HepG2 (cell line): ENCODE results near the gene ZSWIM7. TPM values are rescaled to one million over a fixed set of nuclear protein-coding genes. Genes with fewer than 3 reads are reported as not detected.

Source experiments
- ASH2L ChIP-seq: fragments of 300-600, 200-600 bp; sonication (generic); IDR thresholded peaks from 2 replicates; pipeline ENCODE4 v1.7.0; 2017; ENCODE audit warnings: low read depth, mild to moderate bottlenecking, moderate library complexity, mixed read lengths, low read length; ENCODE audit not compliant: insufficient read length
- PCBP2 ChIP-seq: fragments of 200-400 bp; formaldehyde crosslinking; optimal IDR thresholded peaks from 2 replicates; pipeline ENCODE3; 2018; ENCODE audit warnings: low read length, low read depth; ENCODE audit not compliant: poor library complexity, severe bottlenecking
- SPEN ChIP-seq: sonication (generic); formaldehyde crosslinking; IDR thresholded peaks from 2 replicates; pipeline ENCODE4 v1.5.1; 2020; ENCODE audit warnings: low read depth, mild to moderate bottlenecking, missing genetic modification reagents
- SRY ChIP-seq: sonication (generic); formaldehyde crosslinking; IDR thresholded peaks from 2 replicates; pipeline ENCODE4 v1.8.0; 2022; ENCODE audit warnings: mild to moderate bottlenecking, missing genetic modification reagents
- U2AF1 ChIP-seq: fragments of 200-400 bp; formaldehyde crosslinking; optimal IDR thresholded peaks from 2 replicates; pipeline ENCODE3; 2017; ENCODE audit warnings: mild to moderate bottlenecking, low read depth, low read length
- ZC3H4 ChIP-seq: sonication (generic); formaldehyde crosslinking; IDR thresholded peaks from 2 replicates; pipeline ENCODE4 v1.4.0; 2020; ENCODE audit warnings: missing genetic modification reagents, borderline replicate concordance
- ZFX ChIP-seq: sonication (generic); formaldehyde crosslinking; IDR thresholded peaks from 2 replicates; pipeline ENCODE4 v1.4.0; 2020; ENCODE audit warnings: mild to moderate bottlenecking, low read depth, missing genetic modification reagents, moderate library complexity
- ZFY ChIP-seq: sonication (generic); formaldehyde crosslinking; IDR thresholded peaks from 2 replicates; pipeline ENCODE4 v1.4.0; 2020; ENCODE audit warnings: missing genetic modification reagents
- ZNF337 ChIP-seq: sonication (generic); formaldehyde crosslinking; IDR thresholded peaks from 2 replicates; pipeline ENCODE4 v1.5.1; 2020; ENCODE audit warnings: missing genetic modification reagents, low read depth, mild to moderate bottlenecking, borderline replicate concordance
- ZNF501 ChIP-seq: sonication (generic); formaldehyde crosslinking; IDR thresholded peaks from 2 replicates; pipeline ENCODE4 v1.5.1; 2020; ENCODE audit warnings: mild to moderate bottlenecking, moderate library complexity, missing genetic modification reagents
- ZNF777 ChIP-seq: sonication (generic); formaldehyde crosslinking; IDR thresholded peaks from 2 replicates; pipeline ENCODE4 v1.4.0; 2020; ENCODE audit warnings: missing genetic modification reagents
- polyA plus RNA-seq, 8 experiments: library from polyadenylated mRNA; depleted of rRNA in 3 of 8; stranded (reverse) in 7 of 8; unstranded in 1 of 8; fragments of >200 nt; fragmentation: Illumina TruSeq in 4 of 8; extraction: Trizol in 4 of 8; gene quantifications; 2 replicates each; pipeline versions ENCODE4 v1.2.1 to v1.2.3, GENCODE V29; 2011 to 2016; ENCODE audit warnings: low read depth in 4 of 8, missing spikeins in 1 of 8, mixed read lengths in 1 of 8; ENCODE audit not compliant: insufficient read depth in 1 of 8
- total RNA-seq, 5 experiments: library from RNA; depleted of rRNA; stranded (reverse); fragments of >200 nt; fragmentation: Illumina TruSeq; extraction: Trizol; gene quantifications; 2 replicates each; pipeline ENCODE4 v1.2.3, GENCODE V29; 2016; ENCODE audit warnings: low read depth in 1 of 5
- TF ChIP-seq, protein P1 (sequence below), 2 experiments: sonication (generic) in 1 of 2; formaldehyde crosslinking in 1 of 2; IDR thresholded peaks; 2 replicates each; pipeline versions ENCODE4 v1.6.1 to v1.9.0; 2014 to 2022; ENCODE audit warnings: antibody characterized with exemption in 1 of 2, borderline replicate concordance in 1 of 2, inconsistent platforms in 1 of 2, low read depth in 1 of 2, missing genetic modification reagents in 1 of 2
- TF ChIP-seq, protein P2 (sequence below): sonication (generic); formaldehyde crosslinking; IDR thresholded peaks from 2 replicates; pipeline ENCODE4 v1.9.0; 2022; ENCODE audit warnings: low read depth, missing genetic modification reagents

Gene ZSWIM7
- total and polyA plus RNA-seq, 2 of the 13 experiments (the other 11 are each of a cell fraction or from before 2014, with no cell fraction given), result 13.1 to 28.1 TPM

DNA sequence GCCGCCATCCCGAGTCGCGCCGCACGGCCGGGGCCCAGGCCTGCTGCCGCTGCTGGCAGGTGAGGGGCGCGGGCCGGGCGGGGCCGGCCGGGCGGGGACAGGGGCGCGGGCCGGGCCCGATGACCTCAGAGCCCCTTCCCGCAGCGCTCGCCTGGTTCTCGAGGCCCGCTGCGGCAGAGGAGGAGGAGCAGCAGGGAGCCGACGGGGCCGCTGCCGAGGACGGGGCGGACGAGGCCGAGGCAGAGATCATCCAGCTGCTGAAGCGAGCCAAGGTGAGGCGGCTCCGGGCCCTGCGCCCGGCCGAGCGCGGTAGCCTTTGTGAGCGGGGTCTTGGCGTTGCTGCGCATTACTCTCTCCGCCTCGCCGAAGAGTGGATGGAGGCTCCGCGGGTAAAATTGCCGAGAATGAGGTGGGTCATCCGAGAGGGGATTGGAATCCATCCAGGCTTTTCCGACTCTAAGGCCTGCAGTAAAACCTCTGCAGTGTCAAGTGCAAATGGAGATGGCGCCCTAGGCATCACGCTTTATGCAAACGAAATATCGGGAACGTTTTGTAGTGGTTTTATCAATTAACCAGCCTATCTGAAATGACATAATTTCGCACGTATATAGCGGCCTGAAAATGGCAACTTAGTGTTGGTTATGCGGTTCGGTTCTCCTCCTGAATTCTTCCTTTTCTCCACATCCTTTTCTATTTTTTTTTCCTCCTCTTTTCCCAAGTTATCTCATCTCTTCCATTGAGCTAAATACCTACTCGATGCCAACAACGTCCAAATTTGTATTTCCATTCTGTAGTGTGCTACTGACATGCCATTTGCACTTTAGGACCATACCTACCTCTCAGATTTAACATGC lies 697 bp upstream of the ZSWIM7 start (continued):
- TF ChIP-seq, protein P1, sequence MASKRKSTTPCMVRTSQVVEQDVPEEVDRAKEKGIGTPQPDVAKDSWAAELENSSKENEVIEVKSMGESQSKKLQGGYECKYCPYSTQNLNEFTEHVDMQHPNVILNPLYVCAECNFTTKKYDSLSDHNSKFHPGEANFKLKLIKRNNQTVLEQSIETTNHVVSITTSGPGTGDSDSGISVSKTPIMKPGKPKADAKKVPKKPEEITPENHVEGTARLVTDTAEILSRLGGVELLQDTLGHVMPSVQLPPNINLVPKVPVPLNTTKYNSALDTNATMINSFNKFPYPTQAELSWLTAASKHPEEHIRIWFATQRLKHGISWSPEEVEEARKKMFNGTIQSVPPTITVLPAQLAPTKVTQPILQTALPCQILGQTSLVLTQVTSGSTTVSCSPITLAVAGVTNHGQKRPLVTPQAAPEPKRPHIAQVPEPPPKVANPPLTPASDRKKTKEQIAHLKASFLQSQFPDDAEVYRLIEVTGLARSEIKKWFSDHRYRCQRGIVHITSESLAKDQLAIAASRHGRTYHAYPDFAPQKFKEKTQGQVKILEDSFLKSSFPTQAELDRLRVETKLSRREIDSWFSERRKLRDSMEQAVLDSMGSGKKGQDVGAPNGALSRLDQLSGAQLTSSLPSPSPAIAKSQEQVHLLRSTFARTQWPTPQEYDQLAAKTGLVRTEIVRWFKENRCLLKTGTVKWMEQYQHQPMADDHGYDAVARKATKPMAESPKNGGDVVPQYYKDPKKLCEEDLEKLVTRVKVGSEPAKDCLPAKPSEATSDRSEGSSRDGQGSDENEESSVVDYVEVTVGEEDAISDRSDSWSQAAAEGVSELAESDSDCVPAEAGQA (IDR thresholded peaks at IDR 0.05; ENCODE audit: low read depth), result no peak
- TF ChIP-seq, protein P1 (CRISPR knock-in tag; IDR thresholded peaks at IDR 0.05; ENCODE audit: borderline replicate concordance), result no peak; the same call in 1 of the 2 replicates
- TF ChIP-seq ASH2L, result no peak
- peak; percentile 2 for TF ChIP-seq U2AF1
- no peak for TF ChIP-seq ZNF337 (CRISPR knock-in tag)
- TF ChIP-seq PCBP2, result no peak
- TF ChIP-seq ZFX (CRISPR knock-in tag), result peak; percentile 22; the same call in 1 of the 2 replicates
- peak; percentile 64; the same call in 1 of the 2 replicates for TF ChIP-seq ZNF777 (CRISPR knock-in tag)
- peak; percentile 19; the same call in 1 of the 2 replicates for TF ChIP-seq ZFY (CRISPR knock-in tag)
- TF ChIP-seq ZC3H4 (CRISPR knock-in tag), result no peak
- TF ChIP-seq, protein P2, sequence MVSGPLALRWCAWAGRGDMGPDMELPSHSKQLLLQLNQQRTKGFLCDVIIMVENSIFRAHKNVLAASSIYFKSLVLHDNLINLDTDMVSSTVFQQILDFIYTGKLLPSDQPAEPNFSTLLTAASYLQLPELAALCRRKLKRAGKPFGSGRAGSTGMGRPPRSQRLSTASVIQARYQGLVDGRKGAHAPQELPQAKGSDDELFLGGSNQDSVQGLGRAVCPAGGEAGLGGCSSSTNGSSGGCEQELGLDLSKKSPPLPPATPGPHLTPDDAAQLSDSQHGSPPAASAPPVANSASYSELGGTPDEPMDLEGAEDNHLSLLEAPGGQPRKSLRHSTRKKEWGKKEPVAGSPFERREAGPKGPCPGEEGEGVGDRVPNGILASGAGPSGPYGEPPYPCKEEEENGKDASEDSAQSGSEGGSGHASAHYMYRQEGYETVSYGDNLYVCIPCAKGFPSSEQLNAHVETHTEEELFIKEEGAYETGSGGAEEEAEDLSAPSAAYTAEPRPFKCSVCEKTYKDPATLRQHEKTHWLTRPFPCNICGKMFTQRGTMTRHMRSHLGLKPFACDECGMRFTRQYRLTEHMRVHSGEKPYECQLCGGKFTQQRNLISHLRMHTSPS, result no peak
- no peak for TF ChIP-seq SPEN
- 0 out of 2 replicates have a peak, but pooled peaks have one; percentile 4 for TF ChIP-seq SRY (CRISPR knock-in tag)
- 0 out of 2 replicates have a peak, but pooled peaks have one; percentile 6 for TF ChIP-seq ZNF501 (CRISPR knock-in tag)
- TF ChIP-seq, all 625 proteins: peak for 12
